ENCODE measurements around the gene SBF2. TPM values are rescaled to one million over a fixed set of nuclear protein-coding genes. Genes with fewer than 3 reads are reported as not detected.

SBF2 gene
- total RNA-seq, 1 experiment from 2014 or later: 30.2 TPM

DNA sequence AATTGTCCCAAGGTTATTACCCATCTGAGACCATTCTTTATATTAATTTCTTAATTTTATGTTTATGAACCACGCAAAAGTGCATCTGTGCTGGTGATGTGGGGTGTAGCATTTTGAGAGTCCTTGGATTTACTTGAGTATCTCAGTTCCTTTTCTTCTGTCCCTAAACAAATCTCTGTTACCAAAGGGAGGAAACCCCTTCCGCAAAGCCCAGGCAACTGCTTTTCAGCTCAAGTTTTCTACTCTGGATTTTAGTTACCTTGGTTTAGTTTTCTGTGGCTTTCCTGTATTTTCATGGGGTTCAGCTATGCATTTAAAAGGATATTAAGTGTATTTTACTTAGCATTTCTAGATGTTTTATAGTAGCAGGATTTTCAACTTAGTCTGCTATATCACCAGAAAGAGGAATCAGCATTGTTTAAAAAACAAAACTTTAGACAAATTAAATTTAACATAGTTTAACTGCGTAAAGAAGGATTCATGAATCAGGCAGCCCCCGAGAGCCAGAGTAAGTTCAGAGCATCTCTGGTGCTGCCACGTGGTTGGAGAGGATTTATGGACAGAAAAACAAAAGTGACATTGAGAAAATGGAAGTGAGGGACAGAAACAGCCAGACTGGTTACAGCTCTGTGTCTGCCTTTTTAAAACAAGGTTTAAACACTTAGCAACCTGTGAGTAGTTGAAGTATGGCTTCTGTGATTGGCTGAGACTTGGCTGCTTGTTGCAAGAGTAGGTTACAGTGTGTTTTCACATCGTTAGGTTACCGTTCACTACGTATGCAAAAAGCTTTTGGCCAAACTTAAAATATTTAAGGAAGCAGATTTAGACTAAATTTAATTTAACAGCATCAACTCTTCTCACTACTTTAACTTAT is 20.4 kb upstream of the SBF2 start:
- H3K4me3 Mint-ChIP-seq: peak overlapping the region in 1 of 2 experiments; percentile 46; a peak in 1 of 5 replicates
- no peak overlapping the region for H3K14ac ChIP-seq (ENCODE audit: insufficient read depth, low read length)
- H3K23me2 ChIP-seq (ENCODE audit: insufficient read length, low read depth, low read length, poor library complexity, severe bottlenecking): no peaks in the 10 kb centered on the region
- no peaks in the 10 kb centered on the region for H3K27me3 Mint-ChIP-seq (ENCODE audit: low read depth)
- no peak overlapping the region for H2BK20ac ChIP-seq (ENCODE audit: low read depth, low read length, poor library complexity, severe bottlenecking)
- no peak overlapping the region for H2AFZ ChIP-seq (ENCODE audit: low read length)
- H3K4me1 ChIP-seq (ENCODE audit: insufficient read depth, low read length): peaks cover 6% of the 10 kb centered on the region; the same call in 1 of the 2 replicates
- no peaks in the 10 kb centered on the region for H3K9me3 ChIP-seq (ENCODE audit: control insufficient read depth, low read depth, low read length)
- WGBS (ENCODE audit: extremely low coverage, insufficient read length, low lambda C conversion rate): no CpG with 5 or more reads among the region's 8 CpGs
- peaks cover 0 to 8% (median 0%) of the 10 kb centered on the region in 3 experiments; a peak in 2 of 7 replicates for H3K36me3 Mint-ChIP-seq (ENCODE audit: insufficient read depth in 1 of 3, low read depth in 3 of 3)
- H3K79me1 ChIP-seq (ENCODE audit: insufficient read depth, low read depth, low read length, poor library complexity, severe bottlenecking): no peaks in the 10 kb centered on the region
- H3T11ph ChIP-seq (ENCODE audit: low read length): no peak overlapping the region
- TF ChIP-seq, protein P1, sequence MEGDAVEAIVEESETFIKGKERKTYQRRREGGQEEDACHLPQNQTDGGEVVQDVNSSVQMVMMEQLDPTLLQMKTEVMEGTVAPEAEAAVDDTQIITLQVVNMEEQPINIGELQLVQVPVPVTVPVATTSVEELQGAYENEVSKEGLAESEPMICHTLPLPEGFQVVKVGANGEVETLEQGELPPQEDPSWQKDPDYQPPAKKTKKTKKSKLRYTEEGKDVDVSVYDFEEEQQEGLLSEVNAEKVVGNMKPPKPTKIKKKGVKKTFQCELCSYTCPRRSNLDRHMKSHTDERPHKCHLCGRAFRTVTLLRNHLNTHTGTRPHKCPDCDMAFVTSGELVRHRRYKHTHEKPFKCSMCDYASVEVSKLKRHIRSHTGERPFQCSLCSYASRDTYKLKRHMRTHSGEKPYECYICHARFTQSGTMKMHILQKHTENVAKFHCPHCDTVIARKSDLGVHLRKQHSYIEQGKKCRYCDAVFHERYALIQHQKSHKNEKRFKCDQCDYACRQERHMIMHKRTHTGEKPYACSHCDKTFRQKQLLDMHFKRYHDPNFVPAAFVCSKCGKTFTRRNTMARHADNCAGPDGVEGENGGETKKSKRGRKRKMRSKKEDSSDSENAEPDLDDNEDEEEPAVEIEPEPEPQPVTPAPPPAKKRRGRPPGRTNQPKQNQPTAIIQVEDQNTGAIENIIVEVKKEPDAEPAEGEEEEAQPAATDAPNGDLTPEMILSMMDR (conservative IDR thresholded peaks at IDR 0.05): no peak
- no peak overlapping the region for H4K5ac ChIP-seq (ENCODE audit: insufficient read length, low read depth, low read length)
- no peak overlapping the region for H2BK5ac ChIP-seq (ENCODE audit: insufficient read length, low read length)
- H3K27me3 ChIP-seq (ENCODE audit: insufficient read depth, low read length): no peaks in the 10 kb centered on the region
- no peak overlapping the region for H4K91ac ChIP-seq (ENCODE audit: insufficient read length, low read depth, low read length)
- H3K9ac ChIP-seq (ENCODE audit: extremely low read depth, insufficient read length, low read length): no peak overlapping the region
- peaks cover 40 to 47% of the 10 kb centered on the region in 2 experiments for H3K4me1 Mint-ChIP-seq
- no peak overlapping the region for H3K4me2 ChIP-seq (ENCODE audit: insufficient read depth, insufficient read length, low read length)
- H3K23ac ChIP-seq (ENCODE audit: insufficient read length, low read depth, low read length): no peak overlapping the region
- no peaks in the 10 kb centered on the region for H3K79me2 ChIP-seq (ENCODE audit: insufficient read depth, low read length)
- no peaks in the 10 kb centered on the region for H4K20me1 ChIP-seq (ENCODE audit: control insufficient read depth, insufficient read depth, insufficient read length)
- H2BK120ac ChIP-seq (ENCODE audit: low read depth, low read length, poor library complexity, severe bottlenecking): no peak overlapping the region
- H2AK5ac ChIP-seq (ENCODE audit: insufficient read length, low read length): no peak overlapping the region
- peaks cover 0 to 9% of the 10 kb centered on the region in 2 experiments; a peak in 3 of 5 replicates for H3K9me3 Mint-ChIP-seq
- peak; percentile 34 for DNase-seq
- no peak overlapping the region for H3K27ac Mint-ChIP-seq
- no peak overlapping the region for H3K27ac ChIP-seq (ENCODE audit: insufficient read length, low read depth, low read length)
- H4K8ac ChIP-seq (replicated peaks; ENCODE audit: insufficient read length, low read depth, low read length): no peak overlapping the region
- no peak overlapping the region for H3K18ac ChIP-seq (ENCODE audit: insufficient read length, low read depth, low read length)
- H3K4ac ChIP-seq (ENCODE audit: low read depth, low read length): no peak overlapping the region
- H2BK15ac ChIP-seq (ENCODE audit: low read depth, low read length): no peak overlapping the region
- no peak overlapping the region for H3K56ac ChIP-seq (ENCODE audit: insufficient read length, low read depth, low read length)
- H2BK12ac ChIP-seq (ENCODE audit: insufficient read length, low read depth, low read length): no peak overlapping the region

Data from H9 (cell line).